HFFc6 (cell line): ENCODE data around the gene GPBP1. TPM values are rescaled to one million over a fixed set of nuclear protein-coding genes. Genes with fewer than 3 reads are reported as not detected.
"Not testable (repeated sequence)": the region's sequence is repeated elsewhere in the genome, so short reads cannot be mapped to it uniquely, and the experiment has no call there.

Experiments used
- DNase-seq: peaks from one replicate; pipeline ENCODE4 v3.0.0-alpha.2; 2018
- H3K27ac Mint-ChIP-seq: 2 replicates; pipeline ENCODE4 v1.8.0; 2020; ENCODE audit warnings: mild to moderate bottlenecking, mixed read lengths
- H3K27me3 Mint-ChIP-seq: 2 replicates; pipeline ENCODE4 v1.8.0; 2021; ENCODE audit warnings: mild to moderate bottlenecking, moderate library complexity, mixed read lengths; ENCODE audit not compliant: insufficient read depth
- H3K36me3 Mint-ChIP-seq: 2 replicates; pipeline ENCODE4 v1.8.0; 2021; ENCODE audit warnings: low read depth, mixed read lengths
- H3K4me1 Mint-ChIP-seq: 2 replicates; pipeline ENCODE4 v1.8.0; 2020; ENCODE audit warnings: low read depth, mixed read lengths
- H3K4me3 Mint-ChIP-seq: 2 replicates; pipeline ENCODE4 v1.8.0; 2020; ENCODE audit warnings: mild to moderate bottlenecking, moderate library complexity, mixed read lengths
- H3K9me3 Mint-ChIP-seq: 2 replicates; pipeline ENCODE4 v1.8.0; 2020; ENCODE audit warnings: mild to moderate bottlenecking, mixed read lengths
- total RNA-seq, 6 experiments: library from RNA; stranded (reverse); fragmentation: NEBNext Ultra II Directional; extraction: Animal tissue kit (Norgen Biotek cat#: 25700); gene quantifications; 2 replicates in 1 of 6; 3 replicates in 5 of 6; pipeline ENCODE4 v1.2.3, GENCODE V29; 2021
- TF ChIP-seq, protein P1 (sequence below): fragments of 200-600 bp; sonication (generic); IDR thresholded peaks from 2 replicates; pipeline ENCODE4 v1.5.0; 2021; ENCODE audit warnings: antibody characterized with exemption, mild to moderate bottlenecking

GPBP1 gene
- total RNA-seq, 6 experiments from 2014 or later, result 33.6 to 40.1 (median 36.5) TPM

DNA sequence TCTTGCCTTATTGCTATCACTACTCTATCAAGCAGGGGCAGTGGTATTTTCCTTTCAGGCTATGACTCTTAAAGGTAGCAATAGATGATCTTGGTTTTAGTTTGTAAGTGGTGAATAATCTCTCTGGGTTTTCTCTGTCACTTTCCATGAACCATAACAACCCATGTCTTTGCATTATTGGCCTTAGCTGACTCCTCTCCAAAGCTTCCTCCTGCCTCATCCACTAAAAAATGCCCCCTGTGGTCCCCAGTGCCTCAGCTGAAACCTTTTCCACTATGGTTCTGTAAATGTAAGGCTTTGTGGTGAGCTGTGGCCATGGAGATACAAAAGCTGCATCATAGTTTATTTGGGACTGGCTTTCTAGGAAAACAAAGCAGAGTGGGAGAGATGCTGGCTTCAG, 128.8 kb downstream of the GPBP1 start:
- TF ChIP-seq, protein P1, sequence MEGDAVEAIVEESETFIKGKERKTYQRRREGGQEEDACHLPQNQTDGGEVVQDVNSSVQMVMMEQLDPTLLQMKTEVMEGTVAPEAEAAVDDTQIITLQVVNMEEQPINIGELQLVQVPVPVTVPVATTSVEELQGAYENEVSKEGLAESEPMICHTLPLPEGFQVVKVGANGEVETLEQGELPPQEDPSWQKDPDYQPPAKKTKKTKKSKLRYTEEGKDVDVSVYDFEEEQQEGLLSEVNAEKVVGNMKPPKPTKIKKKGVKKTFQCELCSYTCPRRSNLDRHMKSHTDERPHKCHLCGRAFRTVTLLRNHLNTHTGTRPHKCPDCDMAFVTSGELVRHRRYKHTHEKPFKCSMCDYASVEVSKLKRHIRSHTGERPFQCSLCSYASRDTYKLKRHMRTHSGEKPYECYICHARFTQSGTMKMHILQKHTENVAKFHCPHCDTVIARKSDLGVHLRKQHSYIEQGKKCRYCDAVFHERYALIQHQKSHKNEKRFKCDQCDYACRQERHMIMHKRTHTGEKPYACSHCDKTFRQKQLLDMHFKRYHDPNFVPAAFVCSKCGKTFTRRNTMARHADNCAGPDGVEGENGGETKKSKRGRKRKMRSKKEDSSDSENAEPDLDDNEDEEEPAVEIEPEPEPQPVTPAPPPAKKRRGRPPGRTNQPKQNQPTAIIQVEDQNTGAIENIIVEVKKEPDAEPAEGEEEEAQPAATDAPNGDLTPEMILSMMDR, result no peak
- Mint-ChIP-seq H3K27me3 (peaks cover 15% of the 10 kb centered on the region), H3K4me3 (no peak overlapping the region), H3K27ac (no peak overlapping the region), H3K36me3 (peaks cover 6% of the 10 kb centered on the region), H3K9me3 (peaks cover 8% of the 10 kb centered on the region), H3K4me1 (peaks cover 31% of the 10 kb centered on the region)
- DNase-seq, result peak; percentile 5

DNA sequence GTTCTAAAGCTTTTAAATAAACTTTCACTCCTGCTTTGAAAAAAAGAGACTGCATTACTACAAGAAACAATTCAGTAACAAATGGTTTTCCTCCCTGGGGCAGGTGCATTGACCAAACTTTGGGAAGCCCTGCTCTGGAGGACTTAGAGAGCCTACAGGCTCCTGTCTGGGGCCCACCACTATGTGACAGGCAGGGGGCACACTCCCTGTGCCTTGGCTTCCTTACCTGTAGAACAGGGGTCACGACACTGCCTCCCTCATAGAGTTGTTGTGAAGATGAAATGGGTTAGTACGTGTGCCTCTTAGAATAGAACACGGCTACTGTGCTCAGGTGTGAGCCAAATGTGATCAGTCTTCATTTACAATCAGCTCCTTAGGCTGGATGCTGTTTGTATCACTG, 130.1 kb downstream of the GPBP1 start:
- H3K9me3 Mint-ChIP-seq, result peaks cover 16% of the 10 kb centered on the region
- H3K27ac Mint-ChIP-seq, result no peak overlapping the region
- DNase-seq, result no peak
- no peak overlapping the region for H3K4me3 Mint-ChIP-seq
- H3K36me3 Mint-ChIP-seq, result peaks cover 15% of the 10 kb centered on the region
- peaks cover 21% of the 10 kb centered on the region for H3K4me1 Mint-ChIP-seq
- TF ChIP-seq, protein P1, result peak; percentile 29; the same call in 1 of the 2 replicates
- peaks cover 19% of the 10 kb centered on the region for H3K27me3 Mint-ChIP-seq

- Mint-ChIP-seq H3K4me1 (peaks cover 14% of the 10 kb centered on the region), H3K36me3 (peaks cover 20% of the 10 kb centered on the region), H3K9me3 (peaks cover 20% of the 10 kb centered on the region), H3K4me3 (no peak overlapping the region), H3K27me3 (peaks cover 19% of the 10 kb centered on the region), H3K27ac (no peak overlapping the region)
- DNase-seq, result no peak
- TF ChIP-seq, protein P1, result no peak
Observed at GRCh38 chr5:57304931-57305330, 131.1 kb downstream of the GPBP1 start.

- Mint-ChIP-seq H3K9me3 (peaks cover 20% of the 10 kb centered on the region), H3K36me3 (peaks cover 23% of the 10 kb centered on the region), H3K27me3 (peaks cover 19% of the 10 kb centered on the region), H3K4me1 (peaks cover 18% of the 10 kb centered on the region), H3K4me3 (no peak overlapping the region), H3K27ac (no peak overlapping the region)
- TF ChIP-seq, protein P1, result no peak
- DNase-seq, result no peak
Observed at GRCh38 chr5:57306359-57306758, 132.5 kb downstream of the GPBP1 start.

DNA sequence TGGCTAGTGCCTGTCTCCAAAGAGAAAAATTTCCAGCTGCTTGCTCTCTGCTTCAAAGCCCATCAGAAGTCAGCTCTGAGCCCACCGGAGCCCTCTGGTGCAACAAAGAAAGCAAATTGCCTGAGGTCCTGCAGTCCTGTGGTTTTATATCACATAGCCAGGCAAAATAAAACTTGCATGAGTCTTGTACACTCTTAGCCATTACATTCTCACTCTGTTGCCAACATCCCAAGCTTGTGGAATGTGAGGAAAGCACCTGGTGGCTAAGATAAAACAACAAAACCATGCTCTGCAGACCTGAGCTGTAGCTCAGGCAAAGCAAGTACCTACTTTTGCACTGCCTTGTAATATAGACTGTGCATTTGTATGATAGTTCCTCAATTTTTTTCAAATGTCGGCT, 133.7 kb downstream of the GPBP1 start:
- no peak for DNase-seq
- peaks cover 21% of the 10 kb centered on the region for H3K27me3 Mint-ChIP-seq
- no peak overlapping the region for H3K27ac Mint-ChIP-seq
- peaks cover 20% of the 10 kb centered on the region for H3K9me3 Mint-ChIP-seq
- TF ChIP-seq, protein P1, result no peak
- peaks cover 23% of the 10 kb centered on the region for H3K36me3 Mint-ChIP-seq
- no peak overlapping the region for H3K4me3 Mint-ChIP-seq
- H3K4me1 Mint-ChIP-seq, result peaks cover 18% of the 10 kb centered on the region

- not testable (repeated sequence) for H3K4me3 Mint-ChIP-seq, H3K27ac Mint-ChIP-seq, DNase-seq
- Mint-ChIP-seq H3K9me3 (peaks cover 20% of the 10 kb centered on the region), H3K27me3 (peaks cover 20% of the 10 kb centered on the region), H3K36me3 (peaks cover 23% of the 10 kb centered on the region), H3K4me1 (peaks cover 12% of the 10 kb centered on the region)
Observed at GRCh38 chr5:57309022-57309421, 135.2 kb downstream of the GPBP1 start.
